ENCODE measurements around the gene SPINK1.
"Not testable (repeated sequence)": the region's sequence is repeated elsewhere in the genome, so short reads cannot be mapped to it uniquely, and the experiment has no call there.

The SPINK1 gene

GRCh38 chr5:147805030-147805454 is 26.4 kb downstream of the SPINK1 start:
- peak in 1 of 2 donors; percentile 15 for DNase-seq (ENCODE audit: low read depth in 2 of 2)

- no peak for DNase-seq (ENCODE audit: low read depth in 2 of 2)
These were observed 27.1 kb downstream of the SPINK1 start for GRCh38 chr5:147804334-147804733.

- DNase-seq (ENCODE audit: low read depth in 2 of 2) = no peak
These were observed 27.5 kb downstream of the SPINK1 start for GRCh38 chr5:147803926-147804325.

- not testable (repeated sequence) for DNase-seq (ENCODE audit: low read depth in 2 of 2)
These were observed 28.3 kb downstream of the SPINK1 start for GRCh38 chr5:147803161-147803560.

- no peak for DNase-seq (ENCODE audit: low read depth in 2 of 2)
These were observed 30.0 kb downstream of the SPINK1 start for GRCh38 chr5:147801461-147801860.

GRCh38 chr5:147800491-147800890 is 31.0 kb downstream of the SPINK1 start:
- DNase-seq (ENCODE audit: low read depth in 2 of 2) = no peak

- no peak for DNase-seq (ENCODE audit: low read depth in 2 of 2)
These were observed 34.7 kb downstream of the SPINK1 start for GRCh38 chr5:147796556-147797308.

- no peak for DNase-seq (ENCODE audit: low read depth in 2 of 2)
These were observed 40.3 kb downstream of the SPINK1 start for GRCh38 chr5:147791181-147791580.

GRCh38 chr5:147789820-147790219 is 41.7 kb downstream of the SPINK1 start:
- DNase-seq (ENCODE audit: low read depth in 2 of 2) = no peak

GRCh38 chr5:147788023-147788422 is 43.4 kb downstream of the SPINK1 start:
- DNase-seq (ENCODE audit: low read depth in 2 of 2) = no peak

- DNase-seq (ENCODE audit: low read depth in 2 of 2) = no peak
These were observed 45.3 kb downstream of the SPINK1 start for GRCh38 chr5:147786142-147786541.

GRCh38 chr5:147784146-147784987 is 47.1 kb downstream of the SPINK1 start:
- no peak for DNase-seq (ENCODE audit: low read depth in 2 of 2)

- peak; percentile 66 to 68 for DNase-seq (ENCODE audit: low read depth in 2 of 2)
These were observed 49.1 kb downstream of the SPINK1 start, which contains the start of gene JAKMIP2 for GRCh38 chr5:147782110-147783028. TSS of gene JAKMIP2 (minus strand) at chr5:147782728. CDS start at chr5:147671806, 110,922 bp downstream.

GRCh38 chr5:147780924-147781573 is 50.4 kb downstream of the SPINK1 start:
- no peak for DNase-seq (ENCODE audit: low read depth in 2 of 2)

GRCh38 chr5:147779694-147780093 is 51.8 kb downstream of the SPINK1 start:
- DNase-seq (ENCODE audit: low read depth in 2 of 2) = no peak

GRCh38 chr5:147776989-147777388 is 54.5 kb downstream of the SPINK1 start:
- no peak for DNase-seq (ENCODE audit: low read depth in 2 of 2)

Data from activated CD8-positive, alpha-beta memory T cell treated with anti-CD3 and anti-CD28 coated beads for 4 hours (primary cell).